ENCODE results near the gene GNB3. TPM values are rescaled to one million over a fixed set of nuclear protein-coding genes. Genes with fewer than 3 reads are reported as not detected.

The GNB3 gene
- 10 to 100 TPM in 2 of 4 donors, 1 to 10 TPM in 2; 3.1 to 12.0 (median 7.9) TPM for polyA plus RNA-seq (ENCODE audit: insufficient read length in 4 of 4)

- no peak for DNase-seq (ENCODE audit: low read depth in 4 of 4, low spot score in 2 of 4)
Observed at GRCh38 chr12:6840761-6841515, at the start of gene GNB3. Gene GNB3 (plus strand): TSS chr12:6840925. CDS start chr12:6841288, 363 bp downstream.

- DNase-seq (ENCODE audit: low read depth in 4 of 4, low spot score in 2 of 4) = no peak
Observed at GRCh38 chr12:6791931-6792520, 48.7 kb upstream of the GNB3 start.

- peak in 1 of 4 donors; percentile 45 for DNase-seq (ENCODE audit: low read depth in 4 of 4, low spot score in 2 of 4)
Observed at GRCh38 chr12:6792522-6793201, 48.1 kb upstream of the GNB3 start.

- no peak for DNase-seq (ENCODE audit: low read depth in 4 of 4, low spot score in 2 of 4)
Observed at GRCh38 chr12:6795088-6795487, 45.6 kb upstream of the GNB3 start.

- no peak for DNase-seq (ENCODE audit: low read depth in 4 of 4, low spot score in 2 of 4)
Observed at GRCh38 chr12:6796576-6796975, 44.1 kb upstream of the GNB3 start.

GRCh38 chr12:6799147-6799546 lies 41.6 kb upstream of the GNB3 start:
- DNase-seq (ENCODE audit: low read depth in 4 of 4, low spot score in 2 of 4) = no peak

- no peak for DNase-seq (ENCODE audit: low read depth in 4 of 4, low spot score in 2 of 4)
Observed at GRCh38 chr12:6807170-6807569, 33.6 kb upstream of the GNB3 start.

GRCh38 chr12:6809056-6809455 lies 31.7 kb upstream of the GNB3 start:
- DNase-seq (ENCODE audit: low read depth in 4 of 4, low spot score in 2 of 4) = no peak

GRCh38 chr12:6810758-6811157 lies 30.0 kb upstream of the GNB3 start:
- DNase-seq (ENCODE audit: low read depth in 4 of 4, low spot score in 2 of 4) = no peak

GRCh38 chr12:6813363-6813762 lies 27.4 kb upstream of the GNB3 start:
- DNase-seq (ENCODE audit: low read depth in 4 of 4, low spot score in 2 of 4) = no peak

- DNase-seq (ENCODE audit: low read depth in 4 of 4, low spot score in 2 of 4) = no peak
Observed at GRCh38 chr12:6816598-6816997, 24.1 kb upstream of the GNB3 start.

- DNase-seq (ENCODE audit: low read depth in 4 of 4, low spot score in 2 of 4) = no peak
Observed at GRCh38 chr12:6817098-6817497, 23.6 kb upstream of the GNB3 start.

GRCh38 chr12:6817662-6818157 lies 23.0 kb upstream of the GNB3 start:
- no peak for DNase-seq (ENCODE audit: low read depth in 4 of 4, low spot score in 2 of 4)

- DNase-seq (ENCODE audit: low read depth in 4 of 4, low spot score in 2 of 4) = no peak
Observed at GRCh38 chr12:6818222-6818621, 22.5 kb upstream of the GNB3 start.

- DNase-seq (ENCODE audit: low read depth in 4 of 4, low spot score in 2 of 4) = no peak
Observed at GRCh38 chr12:6818645-6819044, 22.1 kb upstream of the GNB3 start.

GRCh38 chr12:6819106-6820030 lies 21.4 kb upstream of the GNB3 start:
- no peak for DNase-seq (ENCODE audit: low read depth in 4 of 4, low spot score in 2 of 4)

GRCh38 chr12:6820166-6820565 lies 20.6 kb upstream of the GNB3 start:
- no peak for DNase-seq (ENCODE audit: low read depth in 4 of 4, low spot score in 2 of 4)

GRCh38 chr12:6821591-6822425 lies 18.9 kb upstream of the GNB3 start, which contains the start of gene GPR162:
Gene GPR162 (plus strand): TSS chr12:6821821. CDS start chr12:6823899, 2,078 bp downstream.
- peak in 3 of 4 donors; percentile 63 to 80 (median 77) for DNase-seq (ENCODE audit: low read depth in 4 of 4, low spot score in 2 of 4)

- DNase-seq (ENCODE audit: low read depth in 4 of 4, low spot score in 2 of 4) = no peak
Observed at GRCh38 chr12:6822426-6823135, 18.1 kb upstream of the GNB3 start.
